SK-N-SH (cell line): ENCODE data around the gene UNC79. TPM values are rescaled to one million over a fixed set of nuclear protein-coding genes. Genes with fewer than 3 reads are reported as not detected.

Experiments
- CTCF ChIA-PET: fragments of 300-600, 350-600 bp; formaldehyde crosslinking; extraction: SDS; loops from one replicate; lab custom pipeline; 2021; lab: Yijun Ruan, JAX
- POLR2A ChIA-PET: fragments of 350-600 bp; sonication (Branson Sonifier 250); formaldehyde crosslinking; extraction: SDS; loops from one replicate; lab custom pipeline; 2020; ENCODE audit warnings: antibody characterized with exemption, inconsistent platforms; lab: Yijun Ruan, JAX
- DNase-seq: peaks from one replicate; pipeline ENCODE4 v3.0.0; 2012
- H2AFZ ChIP-seq: fragments of 200-600 bp; sonication (generic); 2 replicates; pipeline ENCODE4 v1.8.1; 2016; ENCODE audit warnings: antibody characterized with exemption, mild to moderate bottlenecking, low read depth
- H3F3A ChIP-seq: fragments of 200-600 bp; sonication (generic); replicated peaks from 2 replicates; pipeline ENCODE3; 2016; ENCODE audit warnings: antibody characterized with exemption, mild to moderate bottlenecking; ENCODE audit not compliant: insufficient read depth
- H3K27ac ChIP-seq, 2 experiments: fragments of 200-500 bp in 1 of 2; fragments of 200-600 bp in 1 of 2; sonication (Bioruptor generic) in 1 of 2; sonication (generic), shearing (Covaris generic) in 1 of 2; 2 replicates each; pipeline versions ENCODE4 v1.5.1 to v1.6.1; 2014 to 2016; ENCODE audit warnings: low read depth in 2 of 2, inconsistent platforms in 1 of 2, low read length in 1 of 2, mild to moderate bottlenecking in 1 of 2, mixed read lengths in 1 of 2
- H3K27me3 ChIP-seq: fragments of 200-600 bp; sonication (generic), shearing (Covaris generic); 2 replicates; pipeline ENCODE4 v1.6.1; 2016; ENCODE audit warnings: mixed run types; ENCODE audit not compliant: insufficient read depth
- H3K36me3 ChIP-seq, 2 experiments: fragments of 200-500 bp in 1 of 2; fragments of 200-600 bp in 1 of 2; sonication (Bioruptor generic) in 1 of 2; sonication (generic) in 1 of 2; replicated peaks in 1 of 2; 2 replicates each; pipeline versions ENCODE3 to v1.5.1; 2014 to 2016; ENCODE audit warnings: low read length in 1 of 2, mild to moderate bottlenecking in 1 of 2; ENCODE audit not compliant: insufficient read depth in 2 of 2, control insufficient read depth in 1 of 2
- H3K4me1 ChIP-seq, 2 experiments: fragments of 200-500 bp in 1 of 2; fragments of 200-600 bp in 1 of 2; sonication (Bioruptor generic) in 1 of 2; sonication (generic), shearing (Covaris generic) in 1 of 2; 2 replicates each; pipeline versions ENCODE4 v1.5.1 to v1.6.1; 2014 to 2016; ENCODE audit warnings: low read depth in 1 of 2, low read length in 1 of 2, mixed run types in 1 of 2; ENCODE audit not compliant: insufficient read depth in 2 of 2, control insufficient read depth in 1 of 2
- H3K4me2 ChIP-seq: fragments of 200-600 bp; sonication (generic), shearing (Covaris generic); 2 replicates; pipeline ENCODE4 v1.6.1; 2017; ENCODE audit warnings: mixed run types
- H3K4me3 ChIP-seq, 2 experiments: fragments of 200-500 bp in 1 of 2; fragments of 200-600 bp in 1 of 2; sonication (Bioruptor generic) in 1 of 2; sonication (generic), shearing (Covaris generic) in 1 of 2; 2 replicates each; pipeline versions ENCODE4 v1.5.1 to v1.8.1; 2014 to 2016; ENCODE audit warnings: low read depth in 2 of 2, inconsistent platforms in 1 of 2, low read length in 1 of 2, mild to moderate bottlenecking in 1 of 2, mixed read lengths in 1 of 2, moderate library complexity in 1 of 2
- H3K79me2 ChIP-seq: fragments of 200-600 bp; sonication (generic); 2 replicates; pipeline ENCODE4 v1.8.1; 2017; ENCODE audit warnings: mild to moderate bottlenecking; ENCODE audit not compliant: insufficient read depth
- H3K9ac ChIP-seq: fragments of 200-600 bp; sonication (generic); 2 replicates; pipeline ENCODE4 v1.6.1; 2017; ENCODE audit warnings: mixed run types
- H3K9me2 ChIP-seq: fragments of 200-600 bp; sonication (generic); 2 replicates; pipeline ENCODE4 v1.6.1; 2017; ENCODE audit warnings: mixed run types
- H3K9me3 ChIP-seq: fragments of 200-600 bp; sonication (generic); 2 replicates; pipeline ENCODE4 v1.6.1; 2017; ENCODE audit warnings: mixed run types, mild to moderate bottlenecking, moderate library complexity
- H4K20me1 ChIP-seq: fragments of 200-600 bp; sonication (generic); 2 replicates; pipeline ENCODE4 v1.6.1; 2017; ENCODE audit warnings: mild to moderate bottlenecking, mixed run types; ENCODE audit not compliant: insufficient read depth
- ELF1 ChIP-seq: IDR thresholded peaks from 2 replicates; pipeline ENCODE4 v1.4.0; 2012
- FOSL2 ChIP-seq: IDR thresholded peaks from 2 replicates; pipeline ENCODE4 v1.4.0; 2012; ENCODE audit warnings: low read depth, mild to moderate bottlenecking, moderate library complexity, borderline replicate concordance
- FOXJ3 ChIP-seq: sonication (generic); formaldehyde crosslinking; IDR thresholded peaks from 2 replicates; pipeline ENCODE4 v1.5.1; 2020; ENCODE audit warnings: mild to moderate bottlenecking, missing genetic modification reagents
- FOXM1 ChIP-seq: IDR thresholded peaks from 2 replicates; pipeline ENCODE4 v1.4.0; 2012; ENCODE audit warnings: low read depth, mild to moderate bottlenecking
- GABPA ChIP-seq: IDR thresholded peaks from 2 replicates; pipeline ENCODE4 v1.4.0; 2012; ENCODE audit warnings: low read depth, mild to moderate bottlenecking
- GATA2 ChIP-seq: sonication (generic); formaldehyde crosslinking; IDR thresholded peaks from 2 replicates; pipeline ENCODE4 v1.5.0; 2020; ENCODE audit warnings: mild to moderate bottlenecking, missing genetic modification reagents
- JUND ChIP-seq: IDR thresholded peaks from 2 replicates; pipeline ENCODE4 v1.4.0; 2012
- MAX ChIP-seq: IDR thresholded peaks from 2 replicates; pipeline ENCODE4 v1.4.0; 2012; ENCODE audit warnings: low read depth
- NFIC ChIP-seq: IDR thresholded peaks from 2 replicates; pipeline ENCODE4 v1.4.0; 2012; ENCODE audit warnings: borderline replicate concordance
- POLR2AphosphoS5 ChIP-seq: IDR thresholded peaks from 2 replicates; pipeline ENCODE4 v1.6.1; 2012; ENCODE audit warnings: low read depth, low read length
- REST ChIP-seq: IDR thresholded peaks from 2 replicates; pipeline ENCODE4 v1.6.1; 2012; ENCODE audit warnings: mild to moderate bottlenecking, low read depth, low read length, moderate library complexity
- RFX5 ChIP-seq: IDR thresholded peaks from 2 replicates; pipeline ENCODE4 v1.6.1; 2012; ENCODE audit warnings: mild to moderate bottlenecking, improper control_type of control experiment, low read length
- SIN3A ChIP-seq: IDR thresholded peaks from 2 replicates; pipeline ENCODE4 v1.6.1; 2012; ENCODE audit warnings: low read depth, mild to moderate bottlenecking, low read length, moderate library complexity, borderline replicate concordance
- SMC3 ChIP-seq: IDR thresholded peaks from 2 replicates; pipeline ENCODE4 v1.6.1; 2012; ENCODE audit warnings: low read depth, low read length, improper control_type of control experiment
- TAF1 ChIP-seq: IDR thresholded peaks from 2 replicates; pipeline ENCODE4 v1.6.1; 2012; ENCODE audit warnings: low read depth, mild to moderate bottlenecking, low read length, moderate library complexity, borderline replicate concordance
- TEAD4 ChIP-seq: IDR thresholded peaks from 2 replicates; pipeline ENCODE4 v1.4.0; 2012; ENCODE audit warnings: mild to moderate bottlenecking, borderline replicate concordance; ENCODE audit not compliant: insufficient read depth
- USF2 ChIP-seq: fragments of 150-350 bp; IDR thresholded peaks from 2 replicates; pipeline ENCODE4 v1.6.1; 2017; ENCODE audit warnings: antibody characterized with exemption, low read length, low read depth, borderline replicate concordance
- YY1 ChIP-seq: IDR thresholded peaks from 2 replicates; pipeline ENCODE4 v1.4.0; 2012; ENCODE audit warnings: low read depth, mild to moderate bottlenecking
- ZBTB33 ChIP-seq: IDR thresholded peaks from 2 replicates; pipeline ENCODE4 v1.4.0; 2012; ENCODE audit warnings: low read depth, borderline replicate concordance
- WGBS: methylation state at CpG from one replicate; pipeline ENCODE4 v1.1.6; 2017; ENCODE audit warnings: low lambda C conversion rate; 5-methylcytosine and 5-hydroxymethylcytosine counted together
- polyA plus RNA-seq, 3 experiments: library from polyadenylated mRNA; depleted of rRNA; stranded (reverse); fragments of >200 nt; gene quantifications; 2 replicates each; pipeline ENCODE4 v1.2.3, GENCODE V29; 2012

UNC79 gene
- polyA plus RNA-seq, 1 of the 3 experiments (the other 2 are of a cell fraction), result 0.10 TPM

- H4K20me1 ChIP-seq, result no peaks in the 10 kb centered on the region
- no peak overlapping the region for H3K9ac ChIP-seq
- no peaks in the 10 kb centered on the region for H3K36me3 ChIP-seq
- WGBS, result 44% methylated on average over 8 of the region's 10 CpGs
- no peak overlapping the region for H2AFZ ChIP-seq
- no peaks in the 10 kb centered on the region for H3F3A ChIP-seq
- H3K4me3 ChIP-seq, result no peak overlapping the region
- no peaks in the 10 kb centered on the region for H3K79me2 ChIP-seq
- DNase-seq, result no peak
- H3K9me3 ChIP-seq, result no peaks in the 10 kb centered on the region
- TF ChIP-seq ELF1, result no peak
- TF ChIP-seq JUND, result no peak
- no peak for TF ChIP-seq SMC3
- TF ChIP-seq GATA2 (CRISPR knock-in tag), result no peak
- TF ChIP-seq MAX, result no peak
- no peak for TF ChIP-seq YY1
- TF ChIP-seq SIN3A, result no peak
- no peak for TF ChIP-seq REST
- no peak for TF ChIP-seq FOSL2
- no peak for TF ChIP-seq ZBTB33
- TF ChIP-seq TAF1, result no peak
- no peak for TF ChIP-seq GABPA
- no peak for TF ChIP-seq NFIC
- TF ChIP-seq TEAD4, result no peak
- no peak for TF ChIP-seq FOXM1
- TF ChIP-seq POLR2AphosphoS5, result no peak
- no peak for TF ChIP-seq RFX5
- no peak for TF ChIP-seq USF2
- TF ChIP-seq FOXJ3 (CRISPR knock-in tag), result no peak
- ChIA-PET POLR2A (no interaction called here), CTCF (interaction anchor here (1.1 kb wide), 1 partner anchor 8 kb away, joined by 4 read pairs; no protein-coding TSS in a partner anchor)
- H3K9me2 ChIP-seq, result no peaks in the 10 kb centered on the region
- no peaks in the 10 kb centered on the region for H3K4me1 ChIP-seq
- H3K27ac ChIP-seq, result no peak overlapping the region
- no peaks in the 10 kb centered on the region for H3K27me3 ChIP-seq
- H3K4me2 ChIP-seq, result no peak overlapping the region
Observed at GRCh38 chr14:93566065-93566693, 135.4 kb downstream of the UNC79 start.
